OCI-LY3 (cell line): ENCODE results near the gene HCST.
A peak's percentile ranks its signal among the peaks of the same experiment; 100 is the strongest.

Experiments used
- H2AFZ ChIP-seq: fragments of 200-600, 300-600 bp; shearing (Covaris generic); 2 replicates; pipeline ENCODE4 v1.6.0; 2014; ENCODE audit warnings: antibody characterized with exemption, low read depth, low read length
- H3K27ac ChIP-seq: fragments of 200-600, 300-600 bp; sonication (generic); 2 replicates; pipeline ENCODE4 v1.5.1; 2014; ENCODE audit warnings: mild to moderate bottlenecking, low read length, moderate library complexity, mixed read lengths
- H3K27me3 ChIP-seq: fragments of 200-600, 300-600 bp; sonication (generic); 2 replicates; pipeline ENCODE4 v1.6.1; 2014; ENCODE audit warnings: low read depth, low read length, mixed read lengths
- H3K36me3 ChIP-seq: fragments of 200-600, 300-600 bp; sonication (generic); replicated peaks from 2 replicates; pipeline ENCODE3; 2014; ENCODE audit warnings: low read depth, low read length, mixed read lengths
- H3K4me1 ChIP-seq: fragments of 300-600, 200-600 bp; sonication (generic); 2 replicates; pipeline ENCODE4 v1.6.1; 2014; ENCODE audit warnings: low read length, mixed read lengths
- H3K4me2 ChIP-seq: fragments of 200-600, 300-600 bp; sonication (generic); 2 replicates; pipeline ENCODE4 v1.6.1; 2014; ENCODE audit warnings: low read length, mixed read lengths
- H3K4me3 ChIP-seq: fragments of 300-600, 200-600 bp; sonication (generic); 2 replicates; pipeline ENCODE4 v1.5.1; 2014; ENCODE audit warnings: antibody characterized with exemption, mild to moderate bottlenecking, low read length, moderate library complexity
- H3K79me2 ChIP-seq: fragments of 300-600, 200-600 bp; shearing (Covaris generic); 2 replicates; pipeline ENCODE4 v1.6.1; 2014; ENCODE audit warnings: mild to moderate bottlenecking, low read length, mixed read lengths
- H3K9ac ChIP-seq: fragments of 300-600, 200-600 bp; shearing (Covaris generic); 2 replicates; pipeline ENCODE4 v1.6.0; 2014; ENCODE audit warnings: mild to moderate bottlenecking, low read length, moderate library complexity
- H3K9me3 ChIP-seq: fragments of 200-600, 300-600 bp; shearing (Covaris generic); 2 replicates; pipeline ENCODE4 v1.6.1; 2014; ENCODE audit warnings: low read length, mixed read lengths; ENCODE audit not compliant: insufficient read depth
- H4K20me1 ChIP-seq: fragments of 200-600, 300-600 bp; sonication (generic); 2 replicates; pipeline ENCODE4 v1.6.1; 2016; ENCODE audit warnings: low read length, mixed read lengths; ENCODE audit not compliant: insufficient read depth
- EZH2phosphoT487 ChIP-seq: fragments of 200-600 bp; shearing (Covaris generic); IDR thresholded peaks from 2 replicates; pipeline ENCODE4 v1.6.1; 2018; ENCODE audit warnings: antibody characterized with exemption, mixed run types, low read depth
- TF ChIP-seq, protein P1 (sequence below): fragments of 200-600, 300-600 bp; sonication (generic); IDR thresholded peaks from 2 replicates; pipeline ENCODE4 v1.5.1; 2014; ENCODE audit warnings: antibody characterized with exemption, low read length, low read depth

HCST gene

DNA sequence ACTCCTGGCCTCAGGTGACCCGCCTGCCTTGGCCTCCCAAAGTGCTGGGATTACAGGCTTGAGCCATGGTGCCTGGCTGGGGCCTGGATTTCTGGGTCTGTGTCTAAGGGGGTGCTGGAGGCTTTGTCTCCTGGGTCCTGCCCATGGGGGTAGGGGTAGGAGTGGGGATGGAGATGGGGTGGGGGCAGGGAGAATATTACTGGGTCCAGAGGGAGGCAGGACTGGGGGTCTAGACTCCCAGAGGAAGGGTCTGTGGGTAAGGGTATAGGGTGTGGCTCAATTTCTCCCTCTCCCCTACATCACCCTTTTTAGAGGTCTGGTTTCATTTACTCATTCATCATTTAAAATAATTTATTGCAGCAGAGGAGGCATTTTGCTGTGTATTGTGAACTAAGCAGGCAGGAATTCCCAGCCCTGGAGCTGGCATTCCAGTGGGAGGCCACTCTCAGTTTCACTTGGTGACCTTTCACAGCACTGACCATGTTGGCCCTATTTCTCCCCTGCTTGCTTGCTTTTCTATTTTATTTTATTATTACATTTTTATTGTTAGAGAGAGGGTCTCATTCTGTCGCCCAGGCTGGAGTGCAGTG lies 1.2 kb upstream of the HCST start:
- no peak overlapping the region for H2AFZ ChIP-seq
- H3K4me3 ChIP-seq, result peak overlapping the region; percentile 98

DNA sequence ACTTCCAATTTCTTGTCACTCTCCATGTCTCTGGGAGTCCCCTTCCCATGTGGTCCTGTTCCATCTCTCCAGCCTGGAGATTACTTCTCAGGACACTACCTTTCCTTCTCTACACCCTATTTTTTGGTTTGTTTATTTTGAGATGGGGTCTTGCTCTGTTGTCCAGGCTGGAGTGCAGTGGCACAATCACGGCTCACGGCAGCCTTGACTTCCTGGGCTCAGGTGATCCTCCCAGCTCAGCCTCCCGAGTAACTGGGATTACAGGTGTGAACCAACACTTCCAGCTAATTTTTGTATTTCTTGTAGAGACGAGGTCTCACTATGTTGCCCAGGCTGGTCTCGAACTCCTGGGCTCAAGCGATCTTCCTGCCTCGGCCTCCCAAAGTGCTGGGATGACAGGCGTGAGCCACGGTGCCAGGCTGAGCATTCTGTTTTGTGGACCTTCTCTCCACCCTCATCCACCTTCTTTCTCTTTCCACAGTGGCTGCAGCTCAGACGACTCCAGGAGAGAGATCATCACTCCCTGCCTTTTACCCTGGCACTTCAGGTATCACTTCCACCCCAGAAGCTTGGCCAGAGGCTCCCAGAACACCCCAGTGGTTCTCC lies 644 bp downstream of the HCST start:
- Histone ChIP-seq H3K4me2 (peak overlapping the region; percentile 91), H3K27ac (peak overlapping the region; percentile 5), H3K79me2 (peaks cover 30% of the 10 kb centered on the region), H3K9ac (peak overlapping the region; percentile 67), H2AFZ (peak overlapping the region; percentile 20; the same call in 1 of the 2 replicates), H3K36me3 (peaks cover 10% of the 10 kb centered on the region), H3K4me3 (peak overlapping the region; percentile 73), H3K27me3 (no peaks in the 10 kb centered on the region), H3K4me1 (peaks cover 52% of the 10 kb centered on the region), H3K9me3 (no peaks in the 10 kb centered on the region), H4K20me1 (peaks cover 13% of the 10 kb centered on the region)
- TF ChIP-seq, protein P1, sequence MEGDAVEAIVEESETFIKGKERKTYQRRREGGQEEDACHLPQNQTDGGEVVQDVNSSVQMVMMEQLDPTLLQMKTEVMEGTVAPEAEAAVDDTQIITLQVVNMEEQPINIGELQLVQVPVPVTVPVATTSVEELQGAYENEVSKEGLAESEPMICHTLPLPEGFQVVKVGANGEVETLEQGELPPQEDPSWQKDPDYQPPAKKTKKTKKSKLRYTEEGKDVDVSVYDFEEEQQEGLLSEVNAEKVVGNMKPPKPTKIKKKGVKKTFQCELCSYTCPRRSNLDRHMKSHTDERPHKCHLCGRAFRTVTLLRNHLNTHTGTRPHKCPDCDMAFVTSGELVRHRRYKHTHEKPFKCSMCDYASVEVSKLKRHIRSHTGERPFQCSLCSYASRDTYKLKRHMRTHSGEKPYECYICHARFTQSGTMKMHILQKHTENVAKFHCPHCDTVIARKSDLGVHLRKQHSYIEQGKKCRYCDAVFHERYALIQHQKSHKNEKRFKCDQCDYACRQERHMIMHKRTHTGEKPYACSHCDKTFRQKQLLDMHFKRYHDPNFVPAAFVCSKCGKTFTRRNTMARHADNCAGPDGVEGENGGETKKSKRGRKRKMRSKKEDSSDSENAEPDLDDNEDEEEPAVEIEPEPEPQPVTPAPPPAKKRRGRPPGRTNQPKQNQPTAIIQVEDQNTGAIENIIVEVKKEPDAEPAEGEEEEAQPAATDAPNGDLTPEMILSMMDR, result no peak
- TF ChIP-seq EZH2phosphoT487, result no peak

More for the DNA sequence above, 1.2 kb upstream of the HCST start:
- peak overlapping the region; percentile 91 for H3K4me2 ChIP-seq
- no peaks in the 10 kb centered on the region for H3K9me3 ChIP-seq
- peaks cover 52% of the 10 kb centered on the region for H3K4me1 ChIP-seq
- H3K27ac ChIP-seq, result no peak overlapping the region
- TF ChIP-seq, protein P1, result no peak
- no peak for TF ChIP-seq EZH2phosphoT487
- peaks cover 26% of the 10 kb centered on the region for H3K36me3 ChIP-seq
- H4K20me1 ChIP-seq, result peaks cover 29% of the 10 kb centered on the region
- H3K79me2 ChIP-seq, result peaks cover 43% of the 10 kb centered on the region
- H3K9ac ChIP-seq, result peak overlapping the region; percentile 100
- H3K27me3 ChIP-seq, result no peaks in the 10 kb centered on the region

DNA sequence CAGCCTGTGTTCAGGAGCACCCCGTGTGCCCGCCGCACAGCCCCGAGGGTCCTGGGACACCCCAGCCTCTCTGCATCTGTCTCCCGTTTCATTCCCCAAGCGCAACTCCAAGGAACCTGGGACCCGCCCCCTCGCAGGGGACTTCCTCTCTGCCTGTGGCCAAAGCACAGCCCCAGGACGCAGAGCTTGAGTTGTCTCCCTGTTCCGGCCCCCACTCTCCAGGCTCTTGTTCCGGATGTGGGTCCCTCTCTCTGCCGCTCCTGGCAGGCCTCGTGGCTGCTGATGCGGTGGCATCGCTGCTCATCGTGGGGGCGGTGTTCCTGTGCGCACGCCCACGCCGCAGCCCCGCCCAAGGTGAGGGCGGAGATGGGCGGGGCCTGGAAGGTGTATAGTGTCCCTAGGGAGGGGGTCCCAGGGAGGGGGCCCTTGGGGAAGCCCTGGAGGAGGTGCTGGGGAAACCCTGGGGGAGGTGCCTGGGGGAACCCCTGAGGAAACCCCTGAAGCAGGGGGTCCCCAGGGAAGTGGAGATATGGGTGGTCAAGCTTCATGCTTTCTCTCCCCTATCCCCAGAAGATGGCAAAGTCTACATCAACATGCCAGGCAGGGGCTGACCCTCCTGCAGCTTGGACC lies 1.3 kb downstream of the HCST start:
- H3K79me2 ChIP-seq, result peaks cover 23% of the 10 kb centered on the region
- H3K4me1 ChIP-seq, result peaks cover 50% of the 10 kb centered on the region
- H4K20me1 ChIP-seq, result peaks cover 6% of the 10 kb centered on the region
- H3K4me3 ChIP-seq, result peak overlapping the region; percentile 73
- no peaks in the 10 kb centered on the region for H3K27me3 ChIP-seq
- peak overlapping the region; percentile 20; the same call in 1 of the 2 replicates for H2AFZ ChIP-seq
- H3K27ac ChIP-seq, result peak overlapping the region; percentile 5
- peak overlapping the region; percentile 67 for H3K9ac ChIP-seq
- no peak for TF ChIP-seq EZH2phosphoT487
- TF ChIP-seq, protein P1, result no peak
- H3K4me2 ChIP-seq, result peak overlapping the region; percentile 91
- no peaks in the 10 kb centered on the region for H3K9me3 ChIP-seq
- peaks cover 3% of the 10 kb centered on the region for H3K36me3 ChIP-seq
